ENCODE data around the gene BFSP1.

The BFSP1 gene

DNA sequence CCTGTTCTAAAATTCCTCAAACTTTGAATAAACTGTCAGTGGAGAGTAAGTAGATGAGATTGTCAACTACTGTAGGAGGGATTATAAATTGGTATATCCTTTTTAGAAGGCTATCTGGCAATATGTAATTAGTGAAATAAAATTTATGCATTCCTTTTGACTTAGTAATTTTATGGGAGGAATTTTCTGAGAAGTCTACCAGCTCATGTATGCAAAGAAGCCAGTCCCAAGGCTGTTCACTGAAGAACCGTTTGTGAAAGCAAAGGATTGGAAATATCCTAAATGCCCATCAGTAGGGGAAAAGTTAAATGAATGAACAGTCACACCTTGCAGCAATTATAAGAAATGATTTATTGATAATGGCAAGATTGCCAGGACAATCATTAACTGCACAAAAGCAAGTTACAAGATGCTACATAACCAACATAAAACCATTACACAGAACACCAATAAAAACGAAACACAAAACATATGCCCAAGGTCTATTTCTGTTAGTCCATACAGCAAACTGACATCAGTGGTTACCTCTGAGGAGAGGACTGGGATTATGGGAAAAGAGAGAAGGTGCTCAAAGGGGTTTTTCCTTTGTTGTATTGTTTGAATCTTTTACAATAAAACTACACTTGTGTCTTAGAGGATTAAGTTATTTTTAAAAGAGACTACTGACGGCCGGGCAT is 34.1 kb upstream of the BFSP1 start:
- TF ChIP-seq, protein P1, sequence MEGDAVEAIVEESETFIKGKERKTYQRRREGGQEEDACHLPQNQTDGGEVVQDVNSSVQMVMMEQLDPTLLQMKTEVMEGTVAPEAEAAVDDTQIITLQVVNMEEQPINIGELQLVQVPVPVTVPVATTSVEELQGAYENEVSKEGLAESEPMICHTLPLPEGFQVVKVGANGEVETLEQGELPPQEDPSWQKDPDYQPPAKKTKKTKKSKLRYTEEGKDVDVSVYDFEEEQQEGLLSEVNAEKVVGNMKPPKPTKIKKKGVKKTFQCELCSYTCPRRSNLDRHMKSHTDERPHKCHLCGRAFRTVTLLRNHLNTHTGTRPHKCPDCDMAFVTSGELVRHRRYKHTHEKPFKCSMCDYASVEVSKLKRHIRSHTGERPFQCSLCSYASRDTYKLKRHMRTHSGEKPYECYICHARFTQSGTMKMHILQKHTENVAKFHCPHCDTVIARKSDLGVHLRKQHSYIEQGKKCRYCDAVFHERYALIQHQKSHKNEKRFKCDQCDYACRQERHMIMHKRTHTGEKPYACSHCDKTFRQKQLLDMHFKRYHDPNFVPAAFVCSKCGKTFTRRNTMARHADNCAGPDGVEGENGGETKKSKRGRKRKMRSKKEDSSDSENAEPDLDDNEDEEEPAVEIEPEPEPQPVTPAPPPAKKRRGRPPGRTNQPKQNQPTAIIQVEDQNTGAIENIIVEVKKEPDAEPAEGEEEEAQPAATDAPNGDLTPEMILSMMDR (IDR thresholded peaks at IDR 0.05; ENCODE audit: low read depth, low read length) = no peak
- no peak overlapping the region for H3K4me3 ChIP-seq (ENCODE audit: low read depth, low read length)

DNA sequence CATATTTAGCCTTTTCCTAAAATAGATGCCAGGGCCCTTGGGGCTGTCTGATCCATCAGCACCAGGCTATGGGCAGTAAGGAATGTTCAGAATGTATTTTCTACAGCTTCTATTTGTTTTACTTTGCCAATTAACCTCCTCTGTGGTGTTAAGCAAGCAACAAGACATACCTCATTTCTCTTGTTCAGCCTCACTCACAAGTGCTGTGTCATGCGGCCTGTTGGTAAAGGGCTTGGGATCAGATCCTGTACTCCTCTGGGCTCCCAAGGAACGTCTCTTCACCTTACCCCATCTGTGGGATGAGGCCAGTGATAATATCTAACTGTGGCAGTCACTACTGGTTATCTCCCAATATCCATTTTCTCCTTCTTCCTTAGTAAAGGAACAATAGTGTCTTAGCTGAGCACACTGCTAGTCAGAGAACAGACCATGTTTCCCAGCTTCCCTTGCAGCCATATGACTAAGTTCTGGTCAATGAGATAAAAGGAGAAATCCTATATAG is 31.7 kb upstream of the BFSP1 start:
- H3K4me3 ChIP-seq (ENCODE audit: low read depth, low read length) = no peak overlapping the region
- TF ChIP-seq, protein P1 (IDR thresholded peaks at IDR 0.05; ENCODE audit: low read depth, low read length) = no peak

DNA sequence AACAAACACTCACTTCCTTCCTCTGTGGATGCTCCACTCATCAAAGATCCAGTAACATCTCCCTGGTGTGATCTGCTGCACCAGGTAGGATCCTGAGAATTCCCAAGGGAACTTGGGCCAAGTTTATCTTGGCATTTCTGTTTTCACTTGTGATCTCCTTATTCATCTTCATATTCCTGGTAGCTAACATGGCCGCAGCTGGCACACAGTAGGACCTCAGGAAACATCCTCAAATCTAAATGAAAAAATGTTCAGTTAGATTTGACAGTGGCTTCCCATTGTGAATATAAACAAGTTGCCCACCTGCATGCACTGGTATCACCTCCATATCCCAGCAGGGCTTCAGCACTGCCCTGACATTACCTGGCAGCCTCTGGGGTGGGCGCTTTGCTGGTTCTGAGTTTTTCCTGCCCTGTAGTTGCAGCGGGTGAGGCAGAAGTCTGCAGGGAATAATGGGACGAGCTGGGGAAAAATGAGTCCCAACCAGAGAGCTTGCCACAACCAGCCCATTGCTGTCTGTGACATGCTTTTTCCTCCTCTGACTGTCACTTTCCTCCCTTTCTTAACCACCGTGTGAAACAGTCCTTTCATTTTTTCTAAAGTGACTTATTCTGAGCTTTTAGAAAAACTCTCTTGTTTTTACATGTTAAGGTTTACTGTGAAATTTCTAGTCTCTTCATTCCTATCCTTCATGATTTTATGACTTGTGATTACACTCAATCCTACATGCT is 29.3 kb upstream of the BFSP1 start:
- TF ChIP-seq, protein P1 (IDR thresholded peaks at IDR 0.05; ENCODE audit: low read depth, low read length) = no peak
- no peak overlapping the region for H3K4me3 ChIP-seq (ENCODE audit: low read depth, low read length)

DNA sequence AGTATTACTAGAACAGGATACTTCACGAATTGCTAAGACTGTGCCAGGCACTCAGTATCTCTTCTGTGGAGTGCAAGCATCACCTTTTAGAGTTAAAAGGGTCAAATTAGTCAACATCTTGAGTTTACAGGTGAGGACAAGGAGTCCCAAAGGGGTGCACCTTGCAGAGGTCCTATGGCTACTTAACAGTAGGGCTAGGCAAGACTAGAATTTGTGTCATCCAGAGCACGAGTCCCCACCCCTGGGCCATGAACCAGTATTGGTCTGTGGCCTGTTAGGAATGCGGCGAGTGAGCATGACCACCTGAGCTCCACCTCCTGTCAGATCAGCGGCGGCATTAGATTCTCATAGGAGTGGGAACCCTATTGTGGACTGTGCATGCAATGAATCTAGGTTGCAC is 28.2 kb upstream of the BFSP1 start:
- TF ChIP-seq, protein P1 (IDR thresholded peaks at IDR 0.05; ENCODE audit: low read depth, low read length) = no peak
- H3K4me3 ChIP-seq (ENCODE audit: low read depth, low read length) = no peak overlapping the region

DNA sequence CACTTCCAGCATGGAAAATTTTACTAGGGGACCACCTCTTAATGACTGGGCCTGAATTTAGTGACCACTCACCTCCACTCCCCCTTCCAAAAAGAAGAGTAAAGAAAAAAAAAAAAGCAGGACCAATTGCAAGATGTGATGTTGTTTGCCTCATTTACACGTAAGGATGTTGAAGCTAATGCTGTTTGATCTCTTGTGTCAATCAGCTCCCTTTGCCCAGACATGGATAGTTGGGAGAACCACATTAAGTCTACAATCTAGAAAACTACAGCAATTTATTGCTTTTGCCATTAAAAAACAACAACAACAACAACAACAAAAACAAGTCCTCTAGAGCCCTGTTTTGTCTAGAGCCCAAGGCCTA is 27.7 kb upstream of the BFSP1 start:
- H3K4me3 ChIP-seq (ENCODE audit: low read depth, low read length) = peak overlapping the region; percentile 3; the same call in 1 of the 2 replicates

DNA sequence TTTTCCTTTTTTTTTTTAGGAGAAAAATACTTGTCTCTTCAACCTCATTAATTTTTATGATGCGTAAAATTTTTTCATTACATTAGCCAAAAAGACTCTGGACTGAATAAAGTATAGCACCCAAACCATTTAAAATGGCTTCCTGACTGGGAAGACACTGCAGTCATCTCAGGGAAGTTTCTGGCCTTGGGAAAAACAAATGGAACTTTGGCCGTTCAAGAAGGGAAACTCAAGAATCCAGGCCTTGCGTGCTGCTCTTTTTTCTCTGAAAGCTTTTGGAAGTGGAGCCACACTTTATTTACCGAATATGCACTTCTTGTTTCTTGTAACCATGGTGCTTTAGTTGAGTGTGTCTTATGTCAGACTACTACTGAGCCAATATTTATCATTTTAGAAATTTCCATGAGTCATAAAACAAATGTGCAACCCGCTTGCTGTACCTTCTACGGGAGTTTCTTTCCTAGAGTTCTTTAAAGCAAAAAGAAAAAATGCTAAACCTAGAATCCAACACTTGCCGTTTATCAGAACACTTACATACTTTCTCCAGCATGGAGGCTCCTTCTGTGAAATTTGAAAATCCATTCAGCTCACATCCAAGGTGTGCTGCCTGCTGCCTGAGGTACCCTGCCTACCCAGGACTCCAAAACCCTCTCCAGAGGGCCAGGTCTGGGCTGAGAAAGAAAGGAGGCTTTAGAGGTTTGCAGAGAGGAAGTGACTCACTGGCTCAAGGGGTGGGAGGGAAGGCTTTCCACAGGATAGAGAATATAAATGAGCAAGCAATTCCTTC is 27.2 kb upstream of the BFSP1 start:
- TF ChIP-seq, protein P1 (IDR thresholded peaks at IDR 0.05; ENCODE audit: low read depth, low read length) = no peak
- peak overlapping the region; percentile 34 for H3K4me3 ChIP-seq (ENCODE audit: low read depth, low read length)

More for the DNA sequence above, 27.7 kb upstream of the BFSP1 start:
- TF ChIP-seq, protein P1 (IDR thresholded peaks at IDR 0.05; ENCODE audit: low read depth, low read length) = no peak

Data from WI38 (cell line).